Neuron (in vitro differentiated cells): ENCODE results near the gene OR10H3.
"Not testable (repeated sequence)": the region's sequence is repeated elsewhere in the genome, so short reads cannot be mapped to it uniquely, and the experiment has no call there.

Experiments used
- H2AFZ ChIP-seq: one replicate; pipeline ENCODE4 v1.6.1; 2013; ENCODE audit warnings: low read depth, mild to moderate bottlenecking, inconsistent platforms, low read length, moderate library complexity
- H3K27me3 ChIP-seq: one replicate; pipeline ENCODE4 v1.6.1; 2013; ENCODE audit warnings: low read length; ENCODE audit not compliant: insufficient read depth
- H3K36me3 ChIP-seq: one replicate; pipeline ENCODE4 v1.6.1; 2013; ENCODE audit warnings: low read length; ENCODE audit not compliant: insufficient read depth
- H3K4me1 ChIP-seq: one replicate; pipeline ENCODE4 v1.6.1; 2013; ENCODE audit warnings: low read length; ENCODE audit not compliant: insufficient read depth
- H3K4me3 ChIP-seq: 2 replicates; pipeline ENCODE4 v1.5.1; 2013; ENCODE audit warnings: mild to moderate bottlenecking, low read length, moderate library complexity
- H3K9me3 ChIP-seq: one replicate; pipeline ENCODE4 v1.6.1; 2013; ENCODE audit warnings: low read length

OR10H3 gene

DNA sequence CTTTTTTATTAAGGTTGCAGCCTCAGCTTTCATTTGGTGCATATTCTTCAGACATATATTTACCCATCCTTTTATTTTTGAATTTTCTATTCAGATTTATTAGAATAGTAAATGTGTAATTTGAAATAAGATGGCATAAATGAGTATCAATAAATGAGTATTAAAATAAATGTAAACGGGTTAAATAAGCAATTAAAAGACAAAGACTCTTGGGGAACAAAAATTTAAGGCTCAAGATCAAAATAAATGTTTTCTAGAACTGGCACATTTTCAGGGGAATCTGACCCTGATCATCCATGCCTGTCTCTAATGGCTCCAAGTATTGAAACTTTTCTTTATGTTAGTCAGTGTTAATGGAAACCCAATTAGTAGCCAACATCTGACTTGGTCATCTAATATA, 3.0 kb downstream of the OR10H3 start:
- H3K4me3 ChIP-seq, result no peak overlapping the region
- H3K27me3 ChIP-seq, result no peaks in the 10 kb centered on the region
- H3K36me3 ChIP-seq, result no peaks in the 10 kb centered on the region
- no peaks in the 10 kb centered on the region for H3K9me3 ChIP-seq
- H2AFZ ChIP-seq, result no peak overlapping the region
- H3K4me1 ChIP-seq, result no peaks in the 10 kb centered on the region

DNA sequence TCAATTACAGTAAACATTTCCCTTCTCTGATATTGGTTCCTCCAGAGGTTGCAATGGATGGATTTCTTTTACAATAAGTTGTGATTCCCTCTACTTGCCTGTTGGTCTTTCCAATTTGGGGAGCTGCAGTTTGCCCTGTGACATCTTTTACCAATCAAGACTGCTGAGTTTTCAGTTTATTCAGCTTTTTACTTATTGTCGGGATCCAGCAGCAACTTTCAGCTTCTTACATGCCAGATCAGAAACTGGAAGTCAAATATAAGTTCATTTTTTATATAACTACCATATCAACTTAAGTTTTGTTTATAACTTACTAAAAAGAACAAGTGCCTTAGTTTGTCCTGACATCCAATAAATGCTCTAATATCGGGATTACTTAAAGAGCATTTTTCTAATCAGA, 10.5 kb downstream of the OR10H3 start:
- Histone ChIP-seq H2AFZ (no peak overlapping the region), H3K27me3 (peaks cover 21% of the 10 kb centered on the region), H3K4me3 (no peak overlapping the region), H3K9me3 (no peaks in the 10 kb centered on the region), H3K4me1 (no peaks in the 10 kb centered on the region), H3K36me3 (no peaks in the 10 kb centered on the region)

DNA sequence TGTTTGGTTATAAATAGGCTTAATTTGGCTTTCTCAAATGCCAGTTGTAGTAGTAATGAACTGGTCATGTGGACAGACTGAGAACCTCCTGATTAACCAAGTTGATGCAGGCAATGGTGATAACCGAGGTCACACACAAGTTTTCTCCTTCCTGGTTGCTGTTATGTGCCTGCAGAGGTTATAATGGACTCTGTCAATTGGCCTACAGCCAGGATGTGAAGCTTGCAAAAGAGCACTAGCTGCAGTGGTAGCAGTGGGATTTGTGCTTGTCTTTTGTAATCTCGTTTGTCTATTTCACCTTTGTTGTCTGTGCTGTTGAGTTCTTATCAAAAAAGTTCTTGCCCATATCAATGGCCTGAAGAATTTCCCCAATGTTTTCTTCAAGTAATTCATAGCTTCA, 20.6 kb downstream of the OR10H3 start:
- Histone ChIP-seq H2AFZ (no peak overlapping the region), H3K4me3 (no peak overlapping the region), H3K27me3 (no peaks in the 10 kb centered on the region), H3K4me1 (no peaks in the 10 kb centered on the region), H3K9me3 (no peaks in the 10 kb centered on the region), H3K36me3 (no peaks in the 10 kb centered on the region)

DNA sequence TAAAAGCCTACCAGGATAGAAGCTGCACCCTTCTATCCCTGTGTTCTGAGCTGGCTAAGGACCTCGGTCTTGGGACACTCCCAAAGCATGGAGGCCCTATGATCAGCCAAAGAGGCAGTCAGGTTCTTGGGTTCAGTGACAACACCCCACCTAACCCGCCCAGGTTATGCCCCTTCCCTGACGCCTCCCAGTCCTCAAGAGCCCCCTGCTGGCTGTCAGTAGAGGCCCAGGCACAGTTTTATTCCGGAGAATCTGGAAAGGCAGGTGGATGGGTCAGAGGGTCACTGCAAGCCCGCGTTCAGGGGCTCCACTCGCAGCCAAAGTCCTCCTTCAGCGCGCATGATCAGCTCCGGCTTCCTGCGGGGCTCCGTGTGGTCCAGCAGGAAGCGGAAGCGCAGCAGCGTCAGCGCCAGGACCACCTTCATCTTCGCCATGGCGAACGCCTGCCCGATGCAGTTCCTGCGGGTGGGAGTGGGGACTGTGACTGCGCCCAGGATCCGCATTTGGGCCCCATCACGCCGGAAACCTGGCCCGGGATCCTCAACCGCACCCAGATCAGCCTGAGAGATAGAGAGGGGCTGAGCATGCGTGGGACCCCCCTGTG, 22.3 kb downstream of the OR10H3 start:
- H3K9me3 ChIP-seq, result no peaks in the 10 kb centered on the region
- H3K27me3 ChIP-seq, result no peaks in the 10 kb centered on the region
- no peak overlapping the region for H2AFZ ChIP-seq
- H3K36me3 ChIP-seq, result no peaks in the 10 kb centered on the region
- no peak overlapping the region for H3K4me3 ChIP-seq
- H3K4me1 ChIP-seq, result no peaks in the 10 kb centered on the region

- no peaks in the 10 kb centered on the region for H3K27me3 ChIP-seq
- no peak overlapping the region for H3K4me3 ChIP-seq
- no peaks in the 10 kb centered on the region for H3K4me1 ChIP-seq
- no peak overlapping the region for H2AFZ ChIP-seq
- no peaks in the 10 kb centered on the region for H3K36me3 ChIP-seq
- H3K9me3 ChIP-seq, result no peaks in the 10 kb centered on the region
These were observed 31.8 kb downstream of the OR10H3 start for GRCh38 chr19:15769586-15769985.

- not testable (repeated sequence) for H3K4me3 ChIP-seq, H3K27me3 ChIP-seq, H2AFZ ChIP-seq, H3K36me3 ChIP-seq, H3K4me1 ChIP-seq, H3K9me3 ChIP-seq
These were observed 36.4 kb downstream of the OR10H3 start for GRCh38 chr19:15774159-15774558.

- Histone ChIP-seq H3K4me3 (no peak overlapping the region), H3K9me3 (no peaks in the 10 kb centered on the region), H3K27me3 (no peaks in the 10 kb centered on the region), H3K4me1 (peaks cover 10% of the 10 kb centered on the region), H2AFZ (no peak overlapping the region), H3K36me3 (no peaks in the 10 kb centered on the region)
These were observed 37.5 kb downstream of the OR10H3 start for GRCh38 chr19:15775249-15775648.

DNA sequence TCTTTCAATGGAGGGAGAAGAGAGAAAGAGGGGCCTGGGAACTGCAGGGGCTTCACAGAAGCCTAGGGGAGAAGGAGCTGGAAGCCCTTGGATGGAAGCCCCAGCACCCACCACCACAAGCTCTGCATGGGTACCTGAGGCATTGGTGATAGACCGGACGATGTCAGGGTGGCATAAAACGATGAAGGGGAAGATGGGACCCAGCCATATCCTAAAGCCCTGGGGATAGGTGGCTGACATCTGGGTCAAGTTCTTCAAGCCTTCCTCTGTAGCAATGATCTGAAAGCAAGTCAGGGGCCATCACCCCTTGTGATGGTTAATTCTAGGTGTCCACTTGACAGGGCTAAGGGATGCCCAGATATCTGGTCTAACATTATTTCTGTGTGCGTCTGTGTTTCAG, 38.5 kb downstream of the OR10H3 start:
- Histone ChIP-seq H3K9me3 (no peaks in the 10 kb centered on the region), H3K27me3 (no peaks in the 10 kb centered on the region), H3K4me1 (peaks cover 13% of the 10 kb centered on the region), H2AFZ (no peak overlapping the region), H3K36me3 (no peaks in the 10 kb centered on the region), H3K4me3 (no peak overlapping the region)

DNA sequence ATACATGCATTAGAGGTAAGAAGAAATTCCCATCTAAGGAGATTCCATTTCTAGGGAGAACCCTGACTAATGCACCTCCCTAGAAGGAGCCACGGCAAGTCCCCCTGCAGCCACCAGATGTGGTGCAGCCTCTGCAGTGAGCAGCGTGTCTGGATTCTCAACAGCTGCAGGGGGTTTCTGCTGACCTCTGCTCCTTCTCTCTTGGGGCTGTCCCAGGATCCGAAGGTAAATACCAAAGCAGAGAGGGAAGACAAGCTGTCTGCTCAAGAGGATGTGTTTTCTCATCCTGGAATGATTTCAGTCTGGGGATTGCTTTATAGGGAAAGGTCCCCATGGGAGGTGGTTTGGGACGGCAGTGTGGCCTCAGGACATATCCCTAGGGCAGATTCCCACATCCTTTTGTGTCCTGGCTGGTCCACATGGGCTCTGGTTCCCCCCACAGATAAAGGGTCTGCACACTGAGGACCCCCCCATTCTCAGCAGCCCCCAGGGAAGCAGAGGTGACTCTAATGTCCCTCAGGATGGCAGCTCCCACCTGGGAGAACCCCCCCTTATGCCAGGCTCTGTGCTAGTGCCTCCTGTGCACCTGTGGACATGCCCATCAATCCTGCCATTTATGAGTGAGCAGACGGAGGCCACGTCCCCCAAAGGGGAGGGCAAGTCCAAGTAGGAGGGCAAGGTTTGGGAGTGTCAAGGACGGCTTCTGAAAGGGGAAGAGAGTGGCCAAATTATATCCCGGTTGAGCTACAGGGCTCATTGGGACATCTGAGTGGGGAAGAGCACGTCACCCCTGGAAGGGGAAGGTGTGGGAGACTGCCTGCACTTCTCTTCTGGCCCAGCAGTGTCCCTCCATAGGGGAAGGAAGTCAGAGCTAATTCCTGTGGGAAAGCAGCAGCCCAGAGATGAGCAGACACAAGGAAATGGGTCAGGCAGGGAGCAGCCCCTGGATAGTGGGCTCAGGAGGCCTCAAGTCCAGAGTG, 39.5 kb downstream of the OR10H3 start:
- no peaks in the 10 kb centered on the region for H3K27me3 ChIP-seq
- no peak overlapping the region for H3K4me3 ChIP-seq
- peaks cover 13% of the 10 kb centered on the region for H3K4me1 ChIP-seq
- no peak overlapping the region for H2AFZ ChIP-seq
- H3K9me3 ChIP-seq, result no peaks in the 10 kb centered on the region
- no peaks in the 10 kb centered on the region for H3K36me3 ChIP-seq

DNA sequence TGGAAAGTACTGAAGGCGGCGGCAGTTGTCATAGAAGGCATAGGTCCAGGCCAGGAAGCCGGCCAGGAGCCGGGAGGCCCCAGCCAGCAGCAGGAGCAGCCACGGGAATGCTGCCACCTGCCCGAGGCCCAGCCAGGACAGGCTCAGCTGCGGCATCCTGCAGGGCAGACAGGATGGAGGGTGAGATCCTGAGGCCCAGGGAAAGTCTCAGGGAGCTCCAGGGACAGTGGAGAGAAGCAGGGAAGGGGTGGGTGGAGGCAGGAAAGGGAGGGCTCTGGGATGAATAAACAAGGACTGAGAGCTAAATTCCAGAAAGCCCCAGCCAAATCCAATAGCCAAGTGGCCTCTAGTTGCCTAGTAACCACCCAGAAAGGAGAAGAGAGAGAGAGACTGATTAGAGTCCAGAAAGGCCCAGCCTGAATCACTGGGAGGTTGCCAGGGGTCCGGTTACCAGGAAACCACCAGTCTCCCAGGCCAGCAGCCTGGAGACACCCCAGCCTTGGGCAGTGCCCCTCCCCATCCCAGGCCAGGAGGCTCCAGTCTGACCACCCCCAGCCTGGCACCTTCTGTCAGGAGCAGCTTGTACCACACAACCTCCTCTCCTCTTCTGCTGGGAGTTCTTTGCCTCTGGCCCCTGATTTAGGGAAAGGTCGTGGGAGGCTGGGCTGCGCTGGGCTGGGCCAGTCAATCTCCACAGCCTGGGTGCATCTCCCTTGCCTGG, 42.1 kb downstream of the OR10H3 start:
- H3K4me3 ChIP-seq, result no peak overlapping the region
- peaks cover 13% of the 10 kb centered on the region for H3K4me1 ChIP-seq
- H3K36me3 ChIP-seq, result no peaks in the 10 kb centered on the region
- H3K9me3 ChIP-seq, result no peaks in the 10 kb centered on the region
- H3K27me3 ChIP-seq, result no peaks in the 10 kb centered on the region
- no peak overlapping the region for H2AFZ ChIP-seq

- Histone ChIP-seq H3K9me3 (no peaks in the 10 kb centered on the region), H3K27me3 (no peaks in the 10 kb centered on the region), H3K4me3 (no peak overlapping the region), H3K36me3 (no peaks in the 10 kb centered on the region), H2AFZ (no peak overlapping the region), H3K4me1 (peaks cover 13% of the 10 kb centered on the region)
These were observed 43.0 kb downstream of the OR10H3 start for GRCh38 chr19:15780610-15781418.

DNA sequence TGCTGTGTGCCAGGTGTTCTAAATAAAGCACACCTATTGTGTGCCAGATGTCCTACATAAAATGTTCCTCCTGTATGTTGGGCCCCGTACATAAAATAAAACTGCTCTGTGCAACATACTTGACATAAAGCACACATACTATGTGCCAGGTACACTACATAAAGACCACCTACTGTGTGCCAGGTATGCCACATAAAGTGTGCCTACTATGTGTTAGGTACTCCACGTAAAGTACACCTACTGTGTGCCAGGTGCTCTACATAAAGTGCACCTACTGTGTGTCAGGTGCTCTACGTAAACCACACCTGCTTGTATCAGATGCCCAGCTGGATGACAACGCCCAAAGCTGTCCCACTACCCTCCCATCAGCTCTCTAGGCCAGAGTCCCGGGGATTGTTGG, 43.9 kb downstream of the OR10H3 start:
- no peaks in the 10 kb centered on the region for H3K9me3 ChIP-seq
- H3K36me3 ChIP-seq, result no peaks in the 10 kb centered on the region
- no peak overlapping the region for H3K4me3 ChIP-seq
- no peak overlapping the region for H2AFZ ChIP-seq
- no peaks in the 10 kb centered on the region for H3K27me3 ChIP-seq
- H3K4me1 ChIP-seq, result peaks cover 13% of the 10 kb centered on the region
